ENCODE results near the gene TWSG1.
"Not testable (repeated sequence)": the region's sequence is repeated elsewhere in the genome, so short reads cannot be mapped to it uniquely, and the experiment has no call there.

- not testable (repeated sequence) for TF ChIP-seq CTCF (IDR thresholded peaks at IDR 0.05 in 8 of 11, conservative IDR thresholded peaks at IDR 0.05 in 3 of 11); POLR2A (IDR thresholded peaks at IDR 0.05); POLR2AphosphoS5 (IDR thresholded peaks at IDR 0.05)
Observed at GRCh38 chr18:9402358-9403007, 67.9 kb downstream of the TWSG1 start.
